Kidney epithelial cell (primary cell): ENCODE measurements around the gene CACNA1I. TPM values are rescaled to one million over a fixed set of nuclear protein-coding genes. Genes with fewer than 3 reads are reported as not detected.

Experiments
- DNase-seq: peaks from one replicate; pipeline ENCODE4 v3.0.0-alpha.2; 2010; ENCODE audit warnings: low read depth
- H3K27me3 ChIP-seq: 2 replicates; pipeline ENCODE4 v1.6.0; 2011; ENCODE audit warnings: low read length; ENCODE audit not compliant: control insufficient read depth, insufficient read depth
- H3K36me3 ChIP-seq: 2 replicates; pipeline ENCODE4 v1.5.1; 2011; ENCODE audit warnings: low read length; ENCODE audit not compliant: control insufficient read depth, insufficient read depth
- H3K4me3 ChIP-seq: 2 replicates; pipeline ENCODE4 v1.5.1; 2011; ENCODE audit warnings: low read depth, mild to moderate bottlenecking, control low read depth, low read length
- CTCF ChIP-seq: IDR thresholded peaks from 2 replicates; pipeline ENCODE4 v1.5.1; 2011; ENCODE audit warnings: mild to moderate bottlenecking, moderate library complexity, low read length, control low read depth, inconsistent platforms; ENCODE audit not compliant: insufficient read depth, poor library complexity, severe bottlenecking
- total RNA-seq: library from RNA; depleted of rRNA; stranded (reverse); fragments of >200 nt; gene quantifications from 2 replicates; pipeline ENCODE4 v1.2.3, GENCODE V29; 2015

Gene CACNA1I
- total RNA-seq, 1 donor from 2014 or later = not detected

GRCh38 chr22:39569066-39569465 lies 1.5 kb upstream of the CACNA1I start:
- no peak for DNase-seq
- no peaks in the 10 kb centered on the region for H3K36me3 ChIP-seq
- H3K27me3 ChIP-seq = peaks cover 11% of the 10 kb centered on the region
- no peak overlapping the region for H3K4me3 ChIP-seq
- TF ChIP-seq CTCF = no peak

GRCh38 chr22:39570226-39570625 lies 327 bp upstream of the CACNA1I start:
- TF ChIP-seq CTCF = no peak
- Histone ChIP-seq H3K36me3 (no peaks in the 10 kb centered on the region), H3K4me3 (no peak overlapping the region), H3K27me3 (peaks cover 11% of the 10 kb centered on the region)
- no peak for DNase-seq

GRCh38 chr22:39571538-39571937 lies 985 bp downstream of the CACNA1I start:
- Histone ChIP-seq H3K27me3 (peaks cover 11% of the 10 kb centered on the region), H3K36me3 (no peaks in the 10 kb centered on the region), H3K4me3 (no peak overlapping the region)
- DNase-seq = no peak
- no peak for TF ChIP-seq CTCF

- no peak for TF ChIP-seq CTCF
- H3K27me3 ChIP-seq = peaks cover 15% of the 10 kb centered on the region
Observed at GRCh38 chr22:39574779-39575551, 4.4 kb downstream of the CACNA1I start.

GRCh38 chr22:39575552-39575825 lies 4.9 kb downstream of the CACNA1I start:
- DNase-seq = no peak
- no peak for TF ChIP-seq CTCF
- Histone ChIP-seq H3K36me3 (no peaks in the 10 kb centered on the region), H3K27me3 (peaks cover 15% of the 10 kb centered on the region), H3K4me3 (no peak overlapping the region)

More at GRCh38 chr22:39574779-39575551, 4.4 kb downstream of the CACNA1I start:
- DNase-seq = peak; percentile 90
- Histone ChIP-seq H3K36me3 (no peaks in the 10 kb centered on the region), H3K4me3 (no peak overlapping the region)

- no peak for TF ChIP-seq CTCF
- Histone ChIP-seq H3K27me3 (peaks cover 13% of the 10 kb centered on the region), H3K36me3 (no peaks in the 10 kb centered on the region), H3K4me3 (no peak overlapping the region)
- no peak for DNase-seq
Observed at GRCh38 chr22:39576027-39576426, 5.5 kb downstream of the CACNA1I start.
